ENCODE results near the gene GPR17.

The GPR17 gene

DNA sequence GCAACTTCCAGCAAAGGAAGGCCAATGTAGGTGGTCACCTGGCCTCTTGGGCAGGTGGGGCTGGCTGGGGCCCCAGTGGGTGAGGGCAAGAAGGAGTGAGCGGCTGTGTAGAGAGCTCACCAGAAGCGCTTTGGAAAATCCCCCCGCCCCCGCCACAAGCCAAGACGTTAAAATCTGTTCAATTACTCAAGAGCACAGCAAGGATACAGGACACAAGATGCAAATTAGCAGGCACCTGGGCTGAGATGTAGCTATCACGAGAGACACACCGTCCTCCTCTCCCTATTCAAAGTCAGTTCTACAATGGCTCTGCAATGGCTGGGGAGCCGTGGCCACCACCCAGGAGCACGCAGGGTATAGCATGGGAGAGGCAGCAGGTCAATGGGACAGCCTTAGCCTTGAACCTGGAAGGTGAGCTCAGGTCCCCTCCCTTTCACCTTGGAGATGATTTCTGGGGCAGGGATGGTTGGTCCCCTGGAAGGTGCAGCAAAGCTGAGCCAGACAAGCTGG lies 38.5 kb upstream of the GPR17 start:
- no peak overlapping the region for H3K9ac ChIP-seq (ENCODE audit: low read length)
- H3K4me3 ChIP-seq (ENCODE audit: low read depth, low read length): no peak overlapping the region
- H3K9me3 ChIP-seq (ENCODE audit: control insufficient read depth, insufficient read depth, low read depth, low read length): peaks cover 9% of the 10 kb centered on the region; the same call in 1 of the 2 replicates
- H3K36me3 ChIP-seq (ENCODE audit: control insufficient read depth, insufficient read depth, low read length): no peaks in the 10 kb centered on the region
- no peak overlapping the region for H3K27ac ChIP-seq (ENCODE audit: low read depth, low read length)
- H3K4me1 ChIP-seq (ENCODE audit: control insufficient read depth, insufficient read depth, low read length): no peaks in the 10 kb centered on the region
- H3K27me3 ChIP-seq (ENCODE audit: control insufficient read depth, insufficient read depth, low read length): no peaks in the 10 kb centered on the region; the same call in 1 of the 2 replicates

DNA sequence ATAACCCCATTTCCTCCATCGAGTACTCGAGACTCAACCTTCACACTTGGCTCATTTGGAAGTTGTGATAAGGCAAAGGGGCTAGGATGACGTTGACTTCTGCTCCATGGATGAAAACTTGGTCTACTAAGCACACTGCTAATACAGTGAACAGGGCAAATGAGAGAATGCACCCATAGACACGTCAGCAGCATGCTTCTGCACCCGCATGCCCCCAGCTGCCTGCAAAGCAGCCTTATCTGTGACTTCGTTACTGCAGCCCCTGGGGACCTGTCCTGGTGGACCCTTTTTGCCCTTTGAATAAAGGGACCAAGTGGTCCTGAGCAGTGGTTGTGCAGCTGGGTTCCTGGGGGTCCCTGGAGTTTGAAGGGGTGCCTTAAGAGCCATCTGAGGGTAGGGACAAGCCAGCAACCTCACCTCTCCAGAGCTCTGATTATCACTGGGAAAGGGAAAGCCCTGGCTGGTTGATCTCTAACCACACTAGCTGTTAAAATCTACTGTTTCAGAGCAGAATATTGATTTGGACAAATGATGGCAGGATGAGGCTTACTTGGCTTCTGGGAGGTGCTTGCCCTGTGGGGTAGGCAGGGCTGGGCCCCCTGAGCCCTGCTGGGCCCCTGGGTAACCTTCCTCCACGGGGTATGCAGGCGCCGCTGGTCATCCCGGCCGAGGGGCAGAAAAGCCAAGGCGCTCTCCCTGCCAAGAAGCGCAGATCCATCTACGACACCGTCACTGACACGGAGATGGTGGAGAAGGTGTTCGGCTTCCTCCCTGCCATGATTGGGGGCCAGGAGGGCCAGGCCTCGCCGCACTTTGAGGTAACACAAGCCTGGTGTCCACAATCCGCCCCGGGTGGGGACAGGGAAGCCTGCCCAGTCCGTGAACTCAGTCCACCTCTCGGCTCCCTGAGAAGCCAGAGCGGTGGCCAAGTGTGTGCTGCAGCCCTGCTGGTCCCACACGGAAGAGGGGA lies 37.6 kb upstream of the GPR17 start:
- Histone ChIP-seq H3K27me3 (ENCODE audit: control insufficient read depth, insufficient read depth, low read length) (no peaks in the 10 kb centered on the region; the same call in 1 of the 2 replicates), H3K36me3 (ENCODE audit: control insufficient read depth, insufficient read depth, low read length) (no peaks in the 10 kb centered on the region), H3K4me1 (ENCODE audit: control insufficient read depth, insufficient read depth, low read length) (no peaks in the 10 kb centered on the region), H3K27ac (ENCODE audit: low read depth, low read length) (no peak overlapping the region), H3K9ac (ENCODE audit: low read length) (no peak overlapping the region), H3K4me3 (ENCODE audit: low read depth, low read length) (no peak overlapping the region), H3K9me3 (ENCODE audit: control insufficient read depth, insufficient read depth, low read depth, low read length) (0 out of 2 replicates have a peak, but pooled peaks cover 5% of the 10 kb centered on the region)

DNA sequence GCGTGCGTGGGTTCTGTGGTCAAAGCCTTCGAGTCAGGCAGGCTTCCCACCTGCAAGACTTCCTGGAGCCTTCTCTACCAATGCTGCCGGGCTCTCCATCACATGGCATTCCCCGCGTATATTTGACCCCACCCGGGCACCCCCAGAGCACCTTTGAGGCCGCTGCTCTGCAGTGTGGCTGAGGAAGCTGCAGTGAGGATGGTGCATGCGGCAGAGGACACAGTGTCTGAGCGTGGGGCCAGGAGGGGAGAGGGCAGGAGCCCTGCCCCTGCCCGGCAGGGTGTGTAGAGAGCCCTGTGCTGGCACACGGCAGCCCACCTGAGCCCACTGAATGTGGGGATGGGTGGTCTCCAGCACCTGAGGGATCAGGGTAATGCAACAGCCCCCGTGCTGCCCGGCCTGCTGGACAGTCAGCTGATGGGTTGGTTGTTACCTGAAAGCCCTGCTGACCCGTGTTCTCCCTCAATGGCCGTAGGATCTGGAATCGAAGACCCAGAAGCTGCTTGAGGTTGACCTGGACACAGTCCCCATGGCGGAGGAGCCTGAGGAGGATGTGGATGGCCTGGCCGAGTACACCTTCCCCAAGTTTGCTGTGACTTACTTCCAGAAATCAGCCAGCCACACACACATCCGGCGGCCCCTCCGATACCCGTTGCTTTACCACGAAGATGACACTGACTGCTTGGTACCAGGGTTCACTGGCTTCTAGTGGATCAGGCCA lies 36.8 kb upstream of the GPR17 start:
- H3K9ac ChIP-seq (ENCODE audit: low read length): no peak overlapping the region
- H3K27ac ChIP-seq (ENCODE audit: low read depth, low read length): no peak overlapping the region
- H3K4me3 ChIP-seq (ENCODE audit: low read depth, low read length): no peak overlapping the region
- H3K36me3 ChIP-seq (ENCODE audit: control insufficient read depth, insufficient read depth, low read length): no peaks in the 10 kb centered on the region
- H3K4me1 ChIP-seq (ENCODE audit: control insufficient read depth, insufficient read depth, low read length): no peaks in the 10 kb centered on the region
- peaks cover 12% of the 10 kb centered on the region; the same call in 1 of the 2 replicates for H3K9me3 ChIP-seq (ENCODE audit: control insufficient read depth, insufficient read depth, low read depth, low read length)
- no peaks in the 10 kb centered on the region; the same call in 1 of the 2 replicates for H3K27me3 ChIP-seq (ENCODE audit: control insufficient read depth, insufficient read depth, low read length)

DNA sequence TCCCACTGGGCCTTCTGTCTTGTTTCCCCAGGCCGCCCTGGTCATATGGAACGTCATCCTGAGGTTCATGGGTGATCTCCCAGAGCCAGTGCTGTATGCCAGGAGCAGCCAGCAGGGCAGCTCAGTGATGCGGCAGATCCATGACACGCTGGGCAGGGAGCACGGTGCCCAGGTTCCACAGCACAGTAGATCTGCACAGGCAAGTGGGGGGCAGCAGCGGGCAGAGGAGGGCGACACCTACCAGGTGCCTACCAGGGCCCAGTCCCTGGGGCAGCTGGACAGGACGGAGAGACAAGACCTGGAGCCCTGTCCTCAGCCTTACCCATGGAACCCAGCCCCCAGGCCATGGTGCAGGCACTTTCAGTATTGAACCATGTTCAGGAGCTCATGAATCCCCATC lies 36.1 kb upstream of the GPR17 start:
- no peaks in the 10 kb centered on the region for H3K36me3 ChIP-seq (ENCODE audit: control insufficient read depth, insufficient read depth, low read length)
- H3K9me3 ChIP-seq (ENCODE audit: control insufficient read depth, insufficient read depth, low read depth, low read length): peaks cover 14% of the 10 kb centered on the region; the same call in 1 of the 2 replicates
- H3K9ac ChIP-seq (ENCODE audit: low read length): no peak overlapping the region
- H3K4me3 ChIP-seq (ENCODE audit: low read depth, low read length): no peak overlapping the region
- no peaks in the 10 kb centered on the region; the same call in 1 of the 2 replicates for H3K27me3 ChIP-seq (ENCODE audit: control insufficient read depth, insufficient read depth, low read length)
- no peak overlapping the region for H3K27ac ChIP-seq (ENCODE audit: low read depth, low read length)
- H3K4me1 ChIP-seq (ENCODE audit: control insufficient read depth, insufficient read depth, low read length): no peaks in the 10 kb centered on the region

DNA sequence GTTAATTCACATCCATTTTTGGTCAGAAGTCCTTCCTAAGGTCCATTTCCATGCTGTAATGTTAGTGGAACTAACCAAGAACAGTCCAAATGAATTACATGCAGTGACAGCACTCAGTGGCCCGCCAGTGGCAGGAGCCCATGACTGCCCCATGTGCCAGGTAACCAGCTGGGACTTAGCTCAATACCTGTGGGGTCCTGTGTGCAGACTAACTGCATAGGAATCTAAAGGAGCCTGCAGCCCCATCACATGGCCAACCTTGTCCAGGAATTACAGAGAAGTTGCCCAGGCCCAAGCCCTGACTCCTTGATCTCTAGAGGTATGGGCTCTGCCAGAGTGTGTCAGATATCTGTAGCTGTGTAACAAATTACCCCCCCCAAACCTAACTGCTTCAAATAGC lies 35.4 kb upstream of the GPR17 start:
- H3K36me3 ChIP-seq (ENCODE audit: control insufficient read depth, insufficient read depth, low read length): no peaks in the 10 kb centered on the region
- no peak overlapping the region for H3K4me3 ChIP-seq (ENCODE audit: low read depth, low read length)

DNA sequence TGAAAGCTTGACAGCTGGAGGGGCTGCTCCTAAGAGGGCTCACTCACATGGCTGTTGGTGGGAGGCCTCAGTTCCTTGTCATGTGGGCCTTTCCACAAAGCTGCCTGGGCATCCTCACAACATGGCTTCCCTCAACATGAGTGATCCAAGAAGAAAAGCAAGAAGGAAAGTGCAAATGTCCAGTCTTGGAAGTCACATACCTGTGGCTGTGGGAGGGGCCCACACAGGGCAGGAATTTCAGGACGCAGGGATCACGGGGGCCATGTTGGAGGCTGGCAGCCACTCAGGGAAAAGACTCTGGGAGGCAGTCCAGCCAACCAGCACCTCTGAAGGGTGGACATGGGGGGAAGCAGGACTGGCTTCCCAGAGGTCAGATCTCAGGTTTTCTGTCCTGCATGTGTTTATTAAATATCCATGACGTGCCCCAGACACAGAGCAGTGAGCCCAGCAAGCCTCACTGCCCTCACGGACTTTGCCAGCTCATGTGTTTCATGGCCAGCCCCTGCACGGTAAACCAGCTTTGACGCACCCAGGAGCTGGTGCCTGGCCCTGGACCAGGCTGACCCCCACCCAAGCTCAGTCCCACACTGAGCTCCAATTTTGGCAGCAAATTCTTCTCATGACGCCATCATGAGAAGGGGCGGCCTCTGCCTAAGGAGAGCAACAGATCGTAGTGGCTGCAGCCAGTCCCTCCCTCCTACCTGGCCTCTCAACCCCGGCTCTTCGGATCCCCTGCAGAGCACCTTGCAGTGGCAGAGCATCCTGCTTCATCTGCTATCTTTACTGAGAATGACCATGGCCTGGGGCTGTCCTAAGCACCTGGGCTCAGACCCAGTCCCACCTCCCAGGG lies 34.7 kb upstream of the GPR17 start:
- no peaks in the 10 kb centered on the region for H3K4me1 ChIP-seq (ENCODE audit: control insufficient read depth, insufficient read depth, low read length)
- H3K4me3 ChIP-seq (ENCODE audit: low read depth, low read length): no peak overlapping the region
- no peak overlapping the region for H3K9ac ChIP-seq (ENCODE audit: low read length)
- no peak overlapping the region for H3K27ac ChIP-seq (ENCODE audit: low read depth, low read length)
- H3K36me3 ChIP-seq (ENCODE audit: control insufficient read depth, insufficient read depth, low read length): no peaks in the 10 kb centered on the region
- H3K9me3 ChIP-seq (ENCODE audit: control insufficient read depth, insufficient read depth, low read depth, low read length): peaks cover 14% of the 10 kb centered on the region; the same call in 1 of the 2 replicates
- no peaks in the 10 kb centered on the region; the same call in 1 of the 2 replicates for H3K27me3 ChIP-seq (ENCODE audit: control insufficient read depth, insufficient read depth, low read length)

More for the DNA sequence above, 35.4 kb upstream of the GPR17 start:
- Histone ChIP-seq H3K27me3 (ENCODE audit: control insufficient read depth, insufficient read depth, low read length) (no peaks in the 10 kb centered on the region; the same call in 1 of the 2 replicates), H3K9ac (ENCODE audit: low read length) (no peak overlapping the region), H3K9me3 (ENCODE audit: control insufficient read depth, insufficient read depth, low read depth, low read length) (peaks cover 14% of the 10 kb centered on the region; the same call in 1 of the 2 replicates), H3K27ac (ENCODE audit: low read depth, low read length) (no peak overlapping the region), H3K4me1 (ENCODE audit: control insufficient read depth, insufficient read depth, low read length) (no peaks in the 10 kb centered on the region)

DNA sequence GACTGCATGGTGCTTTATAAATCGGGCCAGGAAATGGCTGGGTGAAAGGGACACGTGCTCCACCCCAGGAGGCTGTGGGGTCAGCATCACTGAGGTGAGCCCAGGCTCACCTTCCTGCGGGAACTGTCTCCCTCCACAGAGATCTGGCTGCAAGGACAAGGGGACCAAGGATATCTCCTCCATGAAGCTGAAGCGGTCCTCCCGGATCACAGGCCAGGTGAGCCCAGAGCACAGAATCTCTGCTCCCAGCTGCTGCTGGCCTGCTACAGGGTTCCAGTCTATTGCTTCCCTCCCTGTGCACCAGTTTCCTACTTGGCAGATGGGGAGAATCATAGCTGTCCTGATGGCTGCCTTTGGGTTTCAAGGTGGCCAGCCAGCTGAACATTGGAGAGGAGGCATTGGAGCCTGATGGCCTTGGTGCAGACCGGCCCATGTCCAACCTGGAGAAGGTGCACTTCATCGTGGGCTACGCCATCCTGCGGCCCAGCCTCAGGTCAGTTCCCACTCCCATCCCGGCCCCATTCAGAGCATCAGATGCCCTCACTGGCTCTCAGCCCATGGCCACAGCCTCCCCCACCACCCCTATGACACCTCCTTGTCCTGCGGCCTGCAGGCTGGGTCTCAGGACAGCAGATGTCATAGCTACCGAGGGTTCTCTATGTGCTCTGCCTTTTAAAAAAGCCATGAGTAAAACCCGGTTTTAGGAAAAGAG lies 33.7 kb upstream of the GPR17 start:
- Histone ChIP-seq H3K27me3 (ENCODE audit: control insufficient read depth, insufficient read depth, low read length) (no peaks in the 10 kb centered on the region; the same call in 1 of the 2 replicates), H3K36me3 (ENCODE audit: control insufficient read depth, insufficient read depth, low read length) (no peaks in the 10 kb centered on the region), H3K9ac (ENCODE audit: low read length) (no peak overlapping the region), H3K4me1 (ENCODE audit: control insufficient read depth, insufficient read depth, low read length) (no peaks in the 10 kb centered on the region), H3K4me3 (ENCODE audit: low read depth, low read length) (no peak overlapping the region), H3K27ac (ENCODE audit: low read depth, low read length) (no peak overlapping the region), H3K9me3 (ENCODE audit: control insufficient read depth, insufficient read depth, low read depth, low read length) (peaks cover 14% of the 10 kb centered on the region; the same call in 1 of the 2 replicates)

DNA sequence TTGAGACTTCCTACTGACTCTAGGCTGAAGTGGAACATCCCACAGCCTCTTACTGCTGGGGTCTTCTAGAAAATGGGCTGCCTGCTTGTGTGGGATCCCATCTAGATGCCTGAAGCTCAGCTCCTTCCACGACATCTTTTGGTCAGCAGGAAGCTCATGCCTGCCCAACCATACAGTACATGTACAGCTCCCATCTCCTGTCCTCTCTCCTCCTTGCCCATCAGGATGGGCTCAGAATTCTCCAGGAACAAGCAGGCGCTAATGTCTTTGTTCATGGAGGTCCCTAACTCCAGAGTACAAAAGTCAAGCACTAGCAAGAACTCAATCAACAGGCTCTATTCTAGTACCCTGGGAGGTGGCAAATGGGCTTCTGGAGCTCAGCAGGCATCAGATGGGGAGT lies 31.7 kb upstream of the GPR17 start:
- peaks cover 14% of the 10 kb centered on the region; the same call in 1 of the 2 replicates for H3K9me3 ChIP-seq (ENCODE audit: control insufficient read depth, insufficient read depth, low read depth, low read length)
- no peak overlapping the region for H3K4me3 ChIP-seq (ENCODE audit: low read depth, low read length)
- no peaks in the 10 kb centered on the region for H3K4me1 ChIP-seq (ENCODE audit: control insufficient read depth, insufficient read depth, low read length)
- no peaks in the 10 kb centered on the region for H3K36me3 ChIP-seq (ENCODE audit: control insufficient read depth, insufficient read depth, low read length)
- H3K27ac ChIP-seq (ENCODE audit: low read depth, low read length): no peak overlapping the region
- H3K27me3 ChIP-seq (ENCODE audit: control insufficient read depth, insufficient read depth, low read length): no peaks in the 10 kb centered on the region; the same call in 1 of the 2 replicates
- no peak overlapping the region for H3K9ac ChIP-seq (ENCODE audit: low read length)

DNA sequence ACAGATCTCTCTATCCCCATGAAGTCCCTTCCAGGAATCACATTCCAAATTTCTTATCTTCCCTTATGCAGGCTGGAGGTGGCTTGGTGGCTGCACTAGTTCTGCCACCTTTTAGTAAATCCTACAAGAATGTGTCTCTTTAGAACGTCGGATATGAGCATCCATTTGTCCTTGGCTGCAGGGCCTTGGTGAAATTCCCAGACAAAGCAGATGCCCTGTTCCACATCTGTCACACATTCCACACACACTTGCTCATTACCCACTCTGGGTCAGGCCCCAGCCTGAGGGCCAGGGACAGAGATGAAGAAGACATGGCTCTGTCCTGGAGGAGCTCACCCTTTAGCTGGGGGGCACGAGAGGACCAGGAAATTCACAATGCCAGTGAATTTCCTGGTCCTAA lies 31.2 kb upstream of the GPR17 start:
- H3K27ac ChIP-seq (ENCODE audit: low read depth, low read length): no peak overlapping the region
- H3K9ac ChIP-seq (ENCODE audit: low read length): no peak overlapping the region
- no peaks in the 10 kb centered on the region for H3K27me3 ChIP-seq (ENCODE audit: control insufficient read depth, insufficient read depth, low read length)
- no peak overlapping the region for H3K4me3 ChIP-seq (ENCODE audit: low read depth, low read length)
- peaks cover 14% of the 10 kb centered on the region; the same call in 1 of the 2 replicates for H3K9me3 ChIP-seq (ENCODE audit: control insufficient read depth, insufficient read depth, low read depth, low read length)
- H3K4me1 ChIP-seq (ENCODE audit: control insufficient read depth, insufficient read depth, low read length): no peaks in the 10 kb centered on the region
- no peaks in the 10 kb centered on the region for H3K36me3 ChIP-seq (ENCODE audit: control insufficient read depth, insufficient read depth, low read length)

All from HUES6 (cell line).